GM19455 (cell line): Measurements from ENCODE around the gene REG4.
"Not testable (repeated sequence)": the region's sequence is repeated elsewhere in the genome, so short reads cannot be mapped to it uniquely, and the experiment has no call there.

Experiments used
- ATAC-seq: cut with Tn5 transposase; IDR thresholded peaks from one replicate; pipeline ENCODE4 v1.9.1; 2021; ENCODE audit not compliant: unreplicated experiment

REG4 gene

DNA sequence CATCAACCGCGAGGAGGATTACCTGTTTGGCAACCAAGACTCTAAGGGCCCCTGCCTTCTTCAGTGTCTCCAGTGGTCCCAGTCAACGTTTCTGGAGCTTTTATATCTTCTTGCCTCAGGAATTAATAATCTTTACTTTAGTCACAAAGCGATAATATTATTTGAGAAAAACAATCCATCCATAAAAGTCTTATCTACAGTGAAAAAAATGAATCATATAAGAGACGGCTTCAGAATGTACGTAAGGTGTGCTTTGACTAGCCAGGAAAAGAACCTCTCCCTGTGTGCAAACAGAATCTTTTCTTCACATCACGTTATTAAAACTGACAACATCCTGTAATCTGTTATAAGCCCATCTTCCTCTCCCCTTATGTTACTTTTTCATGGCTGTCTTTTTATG is at the start of gene REG4:
Gene REG4, minus strand, starts transcription at position 74 of the 400 bp plus-strand sequence. CDS start 2,691 bp downstream, outside the sequence.
- no peak for ATAC-seq

DNA sequence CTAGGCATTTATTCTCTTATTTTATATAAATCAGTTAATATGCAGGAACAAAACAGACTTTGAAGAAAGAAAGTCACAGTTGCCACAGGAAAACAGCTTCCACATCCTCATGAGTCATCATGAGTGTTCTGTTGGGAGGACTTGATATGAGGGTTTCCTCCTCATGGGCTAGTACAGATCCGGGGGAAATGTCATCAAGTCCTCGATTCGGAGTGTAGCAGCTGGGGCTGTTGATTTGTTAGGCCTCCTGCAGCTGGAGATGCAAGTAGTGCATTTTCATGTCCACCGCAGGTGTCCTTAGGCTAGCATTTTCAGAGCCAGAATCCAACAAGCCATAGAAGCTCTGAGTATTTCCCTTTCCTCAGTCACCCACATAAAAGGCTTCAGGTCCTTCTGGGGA is 48.4 kb upstream of the REG4 start:
- no peak for ATAC-seq

DNA sequence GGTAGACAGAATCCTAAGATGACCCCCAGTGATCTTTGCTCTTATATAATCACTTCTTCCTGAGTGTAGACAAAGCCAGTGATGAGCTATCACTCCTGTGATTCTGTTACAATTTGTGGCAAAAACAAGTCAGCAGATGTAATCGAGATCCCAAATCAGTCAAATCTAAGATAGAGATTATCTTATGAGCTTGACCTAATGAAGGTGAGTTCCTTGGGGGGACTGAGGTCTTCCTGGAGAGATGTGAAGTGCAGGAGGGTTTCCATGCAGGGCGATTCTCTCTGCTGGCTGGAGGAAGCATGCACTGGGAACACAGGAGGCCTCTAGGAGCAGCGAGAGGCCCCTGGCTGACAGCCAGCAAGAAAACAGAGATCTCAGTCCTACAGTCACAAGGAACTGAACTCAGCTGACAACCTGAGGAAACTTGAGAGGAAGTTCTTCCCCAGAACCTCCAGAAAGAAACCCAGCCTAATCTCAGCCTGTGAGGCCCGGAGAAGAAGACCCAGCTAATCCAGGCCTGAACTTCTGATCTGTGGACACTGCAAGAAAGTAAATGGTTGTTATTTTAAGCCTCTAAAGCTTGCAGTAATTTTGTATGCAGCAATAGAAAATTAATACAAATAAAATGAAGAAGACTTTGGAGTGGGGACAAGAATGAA is 47.4 kb upstream of the REG4 start:
- ATAC-seq = not testable (repeated sequence)

DNA sequence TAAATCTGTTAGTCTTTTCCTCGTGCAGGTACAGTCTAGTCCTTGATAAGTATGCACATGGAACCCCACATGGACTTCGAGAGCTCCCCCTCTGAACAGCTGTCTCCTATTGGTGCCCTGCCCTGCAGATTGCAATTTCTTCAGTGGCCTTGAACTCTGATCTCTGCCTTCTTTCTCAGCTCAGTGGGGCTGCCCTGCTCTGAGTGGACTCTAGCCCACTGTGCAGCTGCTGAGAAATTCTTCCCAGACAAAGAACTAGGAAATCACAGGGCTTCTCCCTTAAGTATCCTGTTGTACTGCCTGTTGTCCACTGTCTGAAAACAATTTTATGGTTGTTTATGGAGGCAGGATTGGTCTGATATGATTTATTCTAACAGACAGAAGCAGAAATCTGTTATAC is 46.9 kb upstream of the REG4 start:
- ATAC-seq = no peak

DNA sequence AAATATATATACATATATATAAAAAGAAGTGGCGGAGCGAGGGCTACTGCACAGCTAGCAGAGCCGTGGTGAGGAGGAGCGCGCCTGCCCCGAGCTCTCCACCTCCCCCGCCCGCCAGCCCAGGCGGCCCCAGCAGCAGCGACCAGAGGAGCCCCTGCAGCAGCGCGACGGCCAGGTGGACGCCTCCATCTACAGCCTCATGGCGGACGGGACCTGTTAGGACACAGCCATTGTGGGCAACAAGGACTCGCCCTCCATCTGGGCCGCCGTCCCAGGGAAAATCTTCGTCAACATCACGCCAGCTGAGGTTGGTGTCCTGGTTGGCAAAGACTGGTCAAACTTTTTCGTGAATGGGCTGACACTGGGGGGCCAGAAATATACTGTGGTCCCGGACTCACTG is 41.9 kb upstream of the REG4 start:
- ATAC-seq = no peak

DNA sequence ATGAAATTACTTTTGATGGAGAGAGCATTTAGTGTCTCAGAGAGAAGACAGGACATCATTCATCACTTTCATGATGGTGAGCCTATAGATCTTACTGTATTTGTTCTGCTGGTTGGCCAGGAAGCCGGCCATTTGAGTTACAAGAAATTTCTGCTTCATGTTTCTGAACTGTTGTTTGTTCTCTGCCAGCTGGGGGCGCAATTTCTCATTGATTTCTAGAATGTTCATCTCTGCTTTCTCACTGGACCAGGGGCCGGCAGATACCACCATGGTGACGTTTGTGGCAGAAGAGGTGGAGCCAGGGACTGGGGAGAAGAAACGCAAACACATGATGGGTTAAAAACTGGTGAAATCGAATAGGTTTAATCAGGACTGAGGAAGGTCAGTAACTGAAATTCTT is 32.9 kb upstream of the REG4 start:
- ATAC-seq = not testable (repeated sequence)

DNA sequence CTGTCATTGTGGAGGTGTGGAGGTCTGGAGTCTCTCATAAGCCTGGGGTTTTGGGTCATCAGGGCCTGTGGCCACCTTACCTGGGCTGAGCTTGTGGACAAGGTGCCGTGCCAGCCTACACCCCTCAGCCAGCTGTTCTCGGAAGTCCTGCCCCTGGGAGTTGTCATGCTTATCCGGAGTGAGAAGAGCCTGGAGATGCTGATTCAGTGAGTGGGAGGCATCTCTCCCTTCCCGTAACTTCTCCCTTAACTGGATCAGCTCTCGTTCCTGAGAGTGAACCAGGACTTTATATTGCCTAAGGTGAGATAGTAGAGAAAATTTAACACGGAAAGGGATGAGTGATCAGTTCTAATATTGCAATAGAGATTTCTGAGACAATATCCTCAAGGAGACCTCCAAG is 30.0 kb upstream of the REG4 start:
- ATAC-seq = no peak

DNA sequence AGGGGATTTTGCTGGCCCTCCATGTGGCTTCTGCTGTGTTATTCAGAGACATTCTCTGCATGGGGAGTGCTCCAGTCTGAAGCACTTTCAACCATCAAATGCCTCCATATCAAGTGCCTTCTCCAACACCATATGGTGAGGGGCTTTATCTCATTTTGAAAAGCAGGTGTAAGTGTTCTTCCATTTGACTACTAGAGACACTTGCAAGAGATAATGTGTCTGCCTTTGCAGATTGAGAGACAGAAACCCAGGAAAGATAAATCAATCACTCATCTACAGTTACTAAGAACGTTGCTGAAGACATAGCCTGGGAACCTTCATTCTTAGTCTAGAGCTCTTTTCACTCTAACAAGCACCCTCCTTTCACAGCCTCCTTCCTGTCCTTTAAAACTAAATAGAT is 29.5 kb upstream of the REG4 start:
- no peak for ATAC-seq

DNA sequence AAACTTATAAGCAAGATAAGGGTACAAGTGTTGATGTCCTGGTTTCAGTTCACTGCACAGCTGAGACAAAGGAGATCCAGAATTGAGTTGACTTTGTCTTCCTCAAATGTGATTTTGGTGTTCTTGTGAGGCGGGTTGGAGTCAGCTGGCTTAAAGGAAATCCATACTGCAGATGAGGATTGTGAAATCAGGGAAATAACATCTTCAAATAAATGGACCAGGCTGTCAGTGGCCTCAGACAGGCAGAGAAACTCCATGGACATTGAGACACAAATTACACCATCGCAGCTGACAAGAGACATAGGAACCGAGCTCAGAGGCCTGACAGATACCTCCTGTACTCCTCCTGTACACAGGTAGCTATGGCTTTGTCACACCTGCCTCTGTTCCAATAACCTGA is 27.0 kb upstream of the REG4 start:
- no peak for ATAC-seq

DNA sequence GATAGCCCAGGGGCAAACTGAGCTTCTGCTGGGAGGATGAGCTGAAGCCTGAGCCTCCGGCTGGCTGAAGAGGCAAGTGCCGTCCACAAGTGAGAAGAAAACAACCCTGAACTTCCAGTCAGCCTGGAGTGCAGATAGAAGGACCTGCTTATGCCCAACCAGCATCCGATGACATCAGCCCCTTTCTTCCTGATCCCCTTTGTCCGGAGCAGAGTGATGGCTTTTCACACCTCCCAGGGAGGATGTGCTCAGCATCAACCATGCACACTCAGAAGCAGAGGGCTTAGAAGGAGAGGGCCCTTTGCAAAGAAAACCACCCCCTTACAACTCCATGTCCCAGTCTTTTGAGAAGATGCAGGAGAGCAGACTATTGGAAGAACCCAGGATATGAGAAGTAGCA is 23.7 kb upstream of the REG4 start:
- ATAC-seq = no peak

DNA sequence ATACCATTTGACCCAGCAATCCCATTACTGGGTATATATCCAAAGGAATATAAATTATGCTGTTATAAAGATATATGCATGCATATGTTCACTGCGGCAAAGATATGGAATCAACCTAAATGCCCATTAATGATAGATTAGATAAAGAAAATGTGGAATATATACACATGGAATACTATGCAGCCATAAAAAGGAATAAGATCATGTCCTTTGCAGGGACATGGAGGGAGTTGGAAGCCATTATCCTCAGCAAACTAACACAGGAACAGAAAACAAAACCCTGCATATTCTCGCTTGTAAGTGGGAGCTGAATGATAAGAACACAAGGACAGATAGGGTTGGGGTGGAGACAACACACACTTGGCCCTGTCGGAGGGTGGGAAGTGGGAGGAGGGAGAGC is 19.8 kb upstream of the REG4 start:
- ATAC-seq = no peak

DNA sequence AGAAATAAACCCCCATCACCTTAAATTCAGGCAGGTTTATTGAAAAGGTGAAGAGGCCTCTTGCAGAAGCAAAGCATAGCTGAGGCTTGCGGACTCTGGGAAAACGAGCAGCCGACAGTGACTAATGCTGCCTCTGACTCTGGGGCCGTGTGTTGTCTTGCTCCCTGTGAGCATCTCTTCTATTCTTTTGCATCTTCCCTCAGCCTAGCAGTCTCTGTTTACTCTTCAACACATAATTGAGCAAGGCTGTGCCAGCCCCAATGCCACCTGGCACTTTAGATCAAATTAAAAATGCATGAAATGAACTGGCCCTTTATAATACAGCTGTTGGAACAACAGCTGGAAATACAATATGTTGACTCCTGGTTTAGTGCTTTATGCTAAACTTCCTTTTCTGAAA is 18.4 kb upstream of the REG4 start:
- ATAC-seq = no peak

DNA sequence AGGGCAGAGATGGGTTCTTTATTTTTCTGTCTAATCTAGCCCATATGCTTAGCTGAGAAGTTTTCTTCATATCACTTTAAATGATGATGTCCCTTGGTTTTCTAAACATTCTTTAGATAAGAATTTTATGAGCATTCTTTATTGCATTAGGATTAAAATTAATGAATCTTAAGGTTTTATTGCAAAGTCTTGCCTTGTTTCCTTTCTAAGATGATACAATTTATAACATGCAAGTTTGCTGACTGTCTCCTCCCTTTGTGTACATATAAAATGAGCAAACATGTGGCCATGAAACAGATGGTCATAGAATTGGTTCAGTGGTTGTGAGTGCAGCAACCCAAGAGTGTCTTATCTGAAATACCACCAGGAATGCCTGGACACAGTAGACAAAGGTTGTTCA is 17.7 kb upstream of the REG4 start:
- ATAC-seq = not testable (repeated sequence)

DNA sequence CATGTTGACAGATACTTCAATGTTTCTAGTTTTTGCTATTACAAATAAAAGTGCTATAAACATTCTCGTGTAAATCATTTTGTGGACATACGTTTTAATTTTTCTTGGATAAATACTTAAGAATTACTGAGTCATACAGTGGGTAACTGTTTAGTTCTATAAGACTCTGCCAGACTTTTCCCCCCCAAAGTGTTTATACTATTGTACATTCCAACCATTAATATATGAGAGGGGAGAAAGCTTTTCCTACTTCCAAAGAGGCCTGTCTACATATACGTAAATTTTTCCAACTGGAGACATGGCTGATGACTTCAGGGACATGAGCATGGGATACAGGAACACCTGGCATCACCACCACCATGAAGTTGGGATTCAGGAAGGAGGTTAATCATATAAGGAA is 17.0 kb upstream of the REG4 start:
- no peak for ATAC-seq

DNA sequence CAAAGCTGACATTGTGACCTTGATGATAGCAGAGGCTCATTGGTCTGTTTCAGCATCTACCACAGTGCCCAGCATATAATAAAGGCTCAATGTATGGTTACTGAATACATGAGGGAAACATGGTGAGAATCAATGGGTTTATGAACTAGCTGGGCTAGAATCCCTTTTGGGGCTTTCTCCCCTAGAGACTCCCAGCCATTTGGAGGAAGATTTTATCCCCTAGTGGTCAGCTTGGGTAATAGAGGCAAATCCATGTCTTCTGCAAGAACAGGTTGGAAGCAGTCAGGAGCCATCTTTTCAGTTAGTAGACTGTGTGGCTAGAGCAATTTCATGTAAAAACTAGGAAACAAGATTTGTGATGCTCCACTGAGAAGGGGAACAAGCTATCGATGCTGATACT is 15.8 kb upstream of the REG4 start:
- no peak for ATAC-seq

DNA sequence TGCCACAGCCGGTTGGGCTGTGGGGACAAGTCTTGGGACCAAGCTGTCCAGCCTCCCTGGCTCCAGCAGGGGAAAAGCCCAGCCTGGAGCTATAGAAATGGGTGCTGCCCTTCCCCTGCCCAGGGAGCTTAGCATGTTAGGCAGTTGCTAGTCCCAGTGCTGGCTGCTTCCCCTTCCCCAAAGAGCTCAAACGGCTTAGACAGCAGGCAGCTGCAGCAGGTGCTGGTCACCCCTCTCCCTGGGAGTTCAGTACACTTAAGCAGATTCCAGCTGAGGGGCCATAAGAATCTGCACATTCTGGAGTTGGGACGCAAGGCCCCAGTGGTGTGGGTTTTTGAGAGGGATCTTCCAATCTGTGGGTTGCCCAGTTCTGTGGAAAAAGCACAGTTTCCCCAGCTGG is 11.1 kb upstream of the REG4 start:
- no peak for ATAC-seq

DNA sequence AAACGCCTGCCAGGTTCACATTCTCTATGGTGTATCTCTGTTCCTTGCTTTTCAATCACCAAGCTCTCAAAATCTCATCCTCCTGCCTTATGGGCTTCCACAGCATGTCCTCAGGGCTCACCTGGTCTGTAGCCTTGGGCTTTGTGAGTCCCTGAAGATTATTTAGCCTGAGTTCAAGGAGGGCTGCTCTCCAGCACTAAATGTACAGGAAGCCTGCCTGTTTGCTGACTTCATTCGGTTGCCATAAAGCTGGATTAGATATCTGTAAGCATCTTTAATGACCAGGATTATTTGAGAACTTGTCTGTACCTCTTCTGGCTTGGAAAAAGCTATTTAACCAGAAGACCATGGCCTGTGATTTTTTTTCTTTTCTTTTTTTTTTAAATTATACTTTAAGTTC is 6.9 kb upstream of the REG4 start:
- no peak for ATAC-seq

DNA sequence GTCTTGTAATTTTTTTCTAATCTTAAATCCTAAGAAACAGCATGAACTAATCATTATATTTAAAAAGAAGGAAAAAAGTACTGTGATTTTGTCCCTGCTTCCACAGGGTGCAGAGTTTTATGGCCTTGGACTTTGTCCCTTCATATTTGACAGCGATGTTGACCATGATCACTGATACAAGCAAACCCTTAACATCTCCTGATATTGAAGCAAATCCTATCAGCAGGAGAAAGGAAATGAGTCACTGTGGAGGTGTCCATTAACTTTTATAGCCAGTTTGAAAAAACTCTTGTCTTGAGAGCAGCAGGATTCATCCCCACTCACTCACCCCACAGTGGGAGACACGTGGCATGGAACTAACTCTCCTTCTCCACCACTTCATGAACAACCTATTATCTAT is 5.1 kb upstream of the REG4 start:
- no peak for ATAC-seq

DNA sequence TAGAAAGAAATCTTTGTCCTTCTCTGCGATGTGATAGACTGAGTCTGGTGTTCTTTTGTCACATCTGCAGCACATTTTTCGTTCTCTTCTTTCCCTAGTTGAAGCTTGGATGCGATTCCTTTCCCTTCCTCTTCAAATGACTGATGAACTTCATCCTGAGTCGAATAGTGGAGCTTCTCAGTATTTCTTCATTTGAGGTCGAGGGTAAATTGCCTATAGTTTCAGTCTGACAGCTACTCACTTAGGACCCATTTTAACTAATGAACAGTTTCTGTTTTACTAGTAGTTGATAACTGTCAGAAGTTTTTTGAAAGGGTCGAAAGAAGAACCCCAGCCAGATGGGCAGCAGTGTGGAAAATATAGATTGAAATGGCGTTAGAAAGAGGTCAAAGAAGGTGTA is 4.7 kb upstream of the REG4 start:
- no peak for ATAC-seq

DNA sequence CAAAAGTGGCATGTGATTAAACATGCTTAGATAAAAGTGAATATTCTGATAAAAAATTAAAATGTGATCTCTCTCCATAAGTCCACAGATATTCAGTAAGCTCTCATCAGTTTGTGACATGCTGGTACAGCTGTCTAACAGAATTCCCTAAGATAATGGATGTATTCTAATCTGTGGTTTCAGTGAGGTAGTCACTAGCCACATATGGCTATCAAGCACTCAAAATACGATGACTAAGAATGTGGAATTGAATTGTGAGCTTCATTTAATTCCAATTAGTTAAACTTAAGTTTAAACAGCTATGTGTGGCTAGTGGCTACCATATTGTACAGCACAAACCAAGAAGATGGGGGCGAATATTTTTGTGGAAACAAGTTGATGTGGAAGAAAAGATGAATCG is 4.1 kb upstream of the REG4 start:
- no peak for ATAC-seq

DNA sequence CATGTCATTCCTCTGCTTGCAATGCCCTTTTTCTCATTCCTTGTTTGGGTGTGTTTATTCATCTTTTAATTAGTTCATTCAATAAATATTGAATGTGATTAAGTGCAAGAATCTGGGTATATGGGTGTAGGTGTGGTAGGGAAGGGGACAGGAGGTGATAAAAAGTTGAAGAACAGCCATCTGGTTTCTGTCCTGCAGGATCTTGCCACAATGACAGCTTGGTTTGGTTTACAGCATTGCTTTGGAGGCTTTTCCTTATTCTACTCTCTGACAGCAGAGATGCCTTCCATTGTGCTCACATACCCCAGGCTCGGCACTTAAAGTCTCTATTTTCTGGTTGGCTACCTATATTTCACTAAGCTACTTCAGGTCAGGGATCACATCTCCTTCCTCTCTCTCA is 3.0 kb upstream of the REG4 start:
- ATAC-seq = no peak

DNA sequence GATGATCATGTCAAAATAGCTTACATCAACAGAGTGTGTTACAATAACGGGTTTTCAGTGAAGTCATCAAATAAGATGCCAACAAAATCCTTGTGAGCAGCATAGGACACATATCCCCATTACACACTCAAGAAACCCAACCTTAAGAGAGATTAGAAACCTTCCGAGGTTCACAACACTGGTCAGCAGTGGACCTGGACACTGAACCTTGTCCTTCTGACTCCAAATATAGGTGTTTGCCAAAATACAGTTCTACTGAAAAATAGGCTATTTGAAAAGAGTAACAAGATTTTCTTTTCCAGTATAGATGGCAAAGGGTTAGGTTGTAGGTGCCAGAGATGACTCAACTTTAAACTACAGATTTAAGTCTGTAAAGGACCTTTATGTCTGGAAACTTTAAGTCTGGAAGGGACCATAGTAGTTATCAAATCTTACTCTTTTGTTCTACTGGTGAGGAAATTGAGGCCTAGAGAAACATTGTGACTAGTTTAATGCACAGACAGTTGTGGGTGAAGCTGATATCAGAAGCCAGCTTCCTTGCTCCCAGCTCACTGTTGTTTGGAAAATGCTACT is 811 bp upstream of the REG4 start:
- no peak for ATAC-seq

DNA sequence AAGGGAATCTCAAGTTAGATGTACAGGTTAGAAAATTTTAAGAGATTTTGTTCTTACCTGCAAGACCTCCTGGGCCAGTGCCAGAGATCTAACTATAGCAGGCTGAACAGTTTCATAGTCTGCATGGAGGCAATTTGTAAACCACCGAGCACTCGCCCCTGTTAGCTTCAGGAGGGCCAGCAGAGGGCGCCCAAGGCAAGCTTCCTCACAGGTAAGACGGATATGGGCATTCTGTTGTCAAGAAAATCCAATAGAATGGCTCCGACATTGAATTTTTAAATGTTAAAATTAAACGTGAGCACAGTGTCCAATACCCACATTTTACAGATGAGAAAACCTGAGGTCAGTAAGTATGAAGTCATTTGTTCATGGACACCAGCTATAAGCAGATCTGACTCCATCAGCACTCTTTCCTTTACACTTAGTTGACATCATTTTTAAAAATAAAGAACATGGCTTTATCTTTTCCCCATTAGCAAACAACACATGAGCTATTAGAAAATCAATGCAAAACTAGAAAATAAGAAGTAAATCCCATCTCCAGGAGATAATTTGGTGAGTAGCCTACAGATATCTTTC is 2.2 kb downstream of the REG4 start:
- ATAC-seq = no peak
